GM18870 (cell line): ENCODE results near the gene FNBP1L.
"Not testable (repeated sequence)": the region's sequence is repeated elsewhere in the genome, so short reads cannot be mapped to it uniquely, and the experiment has no call there.

Experiments
- ATAC-seq: cut with Tn5 transposase; IDR thresholded peaks from one replicate; pipeline ENCODE4 v1.9.1; 2021; ENCODE audit warnings: moderate library complexity; ENCODE audit not compliant: unreplicated experiment

Gene FNBP1L

DNA sequence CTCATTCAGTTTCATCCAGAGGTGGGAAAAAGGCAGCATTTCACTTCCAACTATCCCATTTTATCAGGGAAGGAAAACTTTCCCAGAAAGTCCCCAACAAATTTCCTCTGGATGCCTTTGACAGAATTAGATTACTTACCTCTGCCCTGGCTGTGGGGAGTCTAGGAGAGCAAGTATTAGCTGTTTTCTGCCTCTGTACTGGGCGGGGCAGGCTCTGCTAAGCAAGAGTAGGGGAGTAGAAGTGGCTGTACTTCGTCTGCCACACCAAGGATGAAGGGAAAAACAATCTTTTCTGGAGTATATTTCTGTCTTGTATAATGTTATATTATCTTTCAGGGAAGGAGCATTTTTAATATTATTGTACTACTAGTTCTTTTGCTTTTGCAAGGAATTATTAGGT is 78.5 kb downstream of the FNBP1L start:
- no peak for ATAC-seq

DNA sequence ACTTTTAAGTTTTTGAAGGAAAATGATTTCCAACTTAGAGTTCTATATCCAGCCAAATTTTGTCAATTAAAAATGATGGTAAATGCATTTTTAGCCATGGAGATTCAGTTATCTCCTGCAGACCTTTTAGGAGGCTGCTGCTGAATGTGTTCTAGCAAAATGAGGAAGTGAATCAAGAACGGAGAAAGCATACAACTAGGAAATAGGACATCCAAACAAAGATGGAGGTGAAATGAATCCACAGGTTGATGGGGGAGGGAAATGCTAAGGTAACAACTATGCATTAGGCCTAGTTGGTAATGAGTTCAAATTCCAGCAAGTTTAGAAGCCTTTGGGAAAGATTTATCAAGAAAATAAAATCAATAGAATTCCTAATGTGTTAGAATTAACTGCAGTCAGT is 80.5 kb downstream of the FNBP1L start:
- no peak for ATAC-seq

GRCh38 chr1:93531193-93531592 is 83.3 kb downstream of the FNBP1L start:
- no peak for ATAC-seq

DNA sequence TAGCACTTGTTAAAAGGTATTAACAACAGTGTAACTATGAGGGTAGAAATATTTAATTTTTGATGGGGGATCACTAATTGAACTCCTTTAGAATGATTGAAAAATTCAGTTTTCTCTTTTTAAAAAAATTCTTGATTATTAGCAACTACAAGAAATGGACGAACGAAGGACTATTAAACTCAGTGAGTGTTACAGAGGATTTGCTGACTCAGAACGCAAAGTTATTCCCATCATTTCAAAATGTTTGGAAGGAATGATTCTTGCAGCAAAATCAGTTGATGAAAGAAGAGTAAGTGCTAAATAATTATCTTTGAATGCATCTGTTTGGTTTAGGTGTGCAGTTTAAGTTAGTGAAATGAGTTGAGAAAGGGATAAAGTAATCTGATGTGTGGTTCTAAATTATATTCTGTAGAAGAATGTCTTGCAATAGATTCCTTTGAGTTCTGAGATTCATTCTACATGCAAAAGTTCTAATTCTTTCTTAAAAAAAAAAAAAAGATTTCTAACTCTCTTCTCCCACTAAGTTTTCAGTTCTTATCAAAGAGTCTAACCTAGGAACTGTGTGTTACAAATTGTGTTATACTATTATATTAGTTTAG is 85.0 kb downstream of the FNBP1L start:
- ATAC-seq: no peak

DNA sequence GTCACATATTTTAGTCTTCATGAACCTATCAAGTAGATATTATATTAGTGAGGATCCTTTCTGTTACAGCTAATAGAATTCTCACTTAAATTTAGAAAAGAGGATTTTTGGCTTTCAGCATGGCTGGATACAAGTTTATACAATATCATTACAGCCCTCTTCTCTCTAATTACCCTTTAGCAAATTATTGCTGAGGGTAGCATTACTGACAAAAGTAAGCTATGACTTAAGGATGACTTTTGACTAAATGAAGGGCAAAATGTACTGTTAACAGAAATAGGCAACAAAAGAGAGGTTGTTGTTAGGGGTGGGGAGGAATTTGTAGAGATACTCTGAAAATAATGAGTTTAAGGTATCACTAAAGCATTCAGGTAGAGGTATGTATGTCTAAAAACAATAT is 85.8 kb downstream of the FNBP1L start:
- ATAC-seq: no peak

GRCh38 chr1:93537396-93537795 is 89.5 kb downstream of the FNBP1L start:
- ATAC-seq: no peak

DNA sequence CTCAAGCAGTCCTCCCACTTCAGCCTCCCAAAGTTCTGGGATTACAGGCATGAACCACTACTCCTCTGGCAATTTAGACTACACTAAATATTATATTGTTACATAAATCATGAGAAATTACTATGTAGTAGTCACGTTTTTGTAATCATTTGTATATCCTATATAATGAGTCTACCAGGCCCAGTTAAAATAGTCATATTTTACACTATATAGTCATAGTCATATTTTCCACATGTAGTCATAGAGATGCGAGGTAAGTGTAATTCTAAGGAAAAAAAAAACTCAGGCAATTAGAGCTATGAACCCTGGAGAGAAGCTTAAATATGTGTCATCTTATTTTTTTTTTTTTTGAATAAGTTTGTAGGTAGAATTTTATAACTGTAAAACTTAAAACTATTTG is 90.0 kb downstream of the FNBP1L start:
- no peak for ATAC-seq

DNA sequence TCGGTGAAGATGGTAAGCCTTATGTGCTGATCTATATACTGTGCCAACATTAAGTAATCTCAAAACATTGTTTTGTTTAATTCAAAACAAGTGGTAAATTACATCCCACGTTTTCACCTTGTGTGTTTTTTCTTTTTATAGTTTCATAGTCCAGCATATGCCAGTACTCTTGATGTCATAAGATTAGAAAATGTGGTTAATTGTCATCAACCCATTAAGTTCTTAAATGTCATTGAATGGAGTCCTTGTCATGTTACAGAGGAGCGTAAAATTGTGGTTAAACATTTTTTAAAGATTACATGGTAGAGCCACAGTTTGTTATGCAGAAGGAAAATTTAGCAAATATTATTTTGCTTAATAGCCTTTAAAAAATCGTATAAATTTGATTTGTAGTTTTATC is 93.1 kb downstream of the FNBP1L start:
- no peak for ATAC-seq

DNA sequence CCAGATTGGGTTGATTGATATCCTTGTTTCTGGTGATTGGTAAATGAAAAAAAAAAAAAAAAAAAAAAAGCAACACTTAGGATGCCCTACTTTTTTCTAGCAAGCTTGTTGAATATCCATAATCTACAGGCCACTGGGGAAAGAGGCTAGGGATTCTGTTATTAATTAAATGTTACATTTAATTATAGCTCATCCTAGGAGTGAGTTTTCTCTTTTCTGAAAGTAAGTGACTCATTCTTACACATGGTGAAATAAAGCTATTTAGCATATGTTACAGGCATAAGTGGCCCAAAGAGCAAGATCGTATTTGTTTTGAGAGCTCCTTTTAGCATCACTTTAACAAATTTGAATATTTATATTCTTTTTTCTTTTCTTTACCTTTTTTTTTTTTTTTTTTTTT is 94.5 kb downstream of the FNBP1L start:
- no peak for ATAC-seq

GRCh38 chr1:93546162-93546863 is 98.4 kb downstream of the FNBP1L start:
- no peak for ATAC-seq

GRCh38 chr1:93549131-93549530 is 101.2 kb downstream of the FNBP1L start:
- no peak for ATAC-seq

- ATAC-seq: no peak
These were observed 101.9 kb downstream of the FNBP1L start for GRCh38 chr1:93549811-93550210.

GRCh38 chr1:93552741-93553455 is 105.0 kb downstream of the FNBP1L start:
- ATAC-seq: no peak

- not testable (repeated sequence) for ATAC-seq
These were observed 106.1 kb downstream of the FNBP1L start for GRCh38 chr1:93553886-93554490.

GRCh38 chr1:93554883-93555872 is 107.3 kb downstream of the FNBP1L start:
- no peak for ATAC-seq

DNA sequence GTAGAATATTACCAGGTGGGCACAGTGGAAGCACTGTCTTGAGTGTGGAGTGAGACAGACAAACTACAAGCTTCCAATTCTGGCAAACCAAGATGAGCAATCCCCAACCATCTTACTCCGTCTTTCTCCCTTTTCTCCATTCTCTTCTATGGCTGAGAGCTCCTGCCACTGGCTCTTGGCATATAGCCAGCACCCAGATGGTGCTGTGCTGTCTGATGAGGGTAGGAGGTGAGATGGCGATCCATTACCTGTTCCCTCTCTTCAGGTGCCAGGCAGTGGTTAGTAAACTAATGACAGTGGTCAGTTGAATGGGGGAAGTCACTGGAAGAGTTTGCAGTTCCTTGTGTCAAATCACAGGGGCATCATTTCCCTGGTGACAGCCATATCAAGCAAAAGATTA is 108.4 kb downstream of the FNBP1L start:
- ATAC-seq: no peak

- no peak for ATAC-seq
These were observed 111.1 kb downstream of the FNBP1L start for GRCh38 chr1:93559045-93559444.

- ATAC-seq: no peak
These were observed 111.8 kb downstream of the FNBP1L start for GRCh38 chr1:93559695-93560094.

- ATAC-seq: no peak
These were observed 117.7 kb downstream of the FNBP1L start for GRCh38 chr1:93565496-93566206.

DNA sequence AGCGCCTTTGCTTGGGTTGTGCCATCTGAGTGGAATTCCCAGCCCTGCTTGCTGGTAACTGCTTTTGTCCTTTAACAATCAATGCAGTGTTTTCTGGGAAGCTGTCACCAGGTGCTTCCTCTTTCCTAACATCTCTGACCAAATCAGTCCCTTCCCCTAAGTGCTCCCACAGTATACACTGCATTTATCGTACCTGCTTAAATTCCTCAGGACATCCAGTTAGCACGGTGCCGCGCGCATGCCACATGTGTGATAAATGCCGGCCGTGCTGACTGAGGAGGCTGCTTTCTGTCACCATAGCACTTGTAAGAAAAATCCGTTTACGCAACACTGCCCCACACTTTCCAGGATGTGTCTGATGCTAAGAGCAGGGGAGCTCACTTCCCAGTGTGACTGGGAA is 118.3 kb downstream of the FNBP1L start:
- ATAC-seq: no peak
